GM12872 (cell line): ENCODE measurements around the gene PARP1.
A peak's percentile ranks its signal among the peaks of the same experiment; 100 is the strongest.

ENCODE experiments used
- TF ChIP-seq, protein P1 (sequence below): IDR thresholded peaks from 3 replicates; pipeline ENCODE4 v1.5.1; 2011; ENCODE audit warnings: low read depth, mild to moderate bottlenecking, low read length, moderate library complexity; ENCODE audit not compliant: insufficient read depth

The PARP1 gene

GRCh38 chr1:226403201-226404034 lies 4.5 kb downstream of the PARP1 start:
- TF ChIP-seq, protein P1, sequence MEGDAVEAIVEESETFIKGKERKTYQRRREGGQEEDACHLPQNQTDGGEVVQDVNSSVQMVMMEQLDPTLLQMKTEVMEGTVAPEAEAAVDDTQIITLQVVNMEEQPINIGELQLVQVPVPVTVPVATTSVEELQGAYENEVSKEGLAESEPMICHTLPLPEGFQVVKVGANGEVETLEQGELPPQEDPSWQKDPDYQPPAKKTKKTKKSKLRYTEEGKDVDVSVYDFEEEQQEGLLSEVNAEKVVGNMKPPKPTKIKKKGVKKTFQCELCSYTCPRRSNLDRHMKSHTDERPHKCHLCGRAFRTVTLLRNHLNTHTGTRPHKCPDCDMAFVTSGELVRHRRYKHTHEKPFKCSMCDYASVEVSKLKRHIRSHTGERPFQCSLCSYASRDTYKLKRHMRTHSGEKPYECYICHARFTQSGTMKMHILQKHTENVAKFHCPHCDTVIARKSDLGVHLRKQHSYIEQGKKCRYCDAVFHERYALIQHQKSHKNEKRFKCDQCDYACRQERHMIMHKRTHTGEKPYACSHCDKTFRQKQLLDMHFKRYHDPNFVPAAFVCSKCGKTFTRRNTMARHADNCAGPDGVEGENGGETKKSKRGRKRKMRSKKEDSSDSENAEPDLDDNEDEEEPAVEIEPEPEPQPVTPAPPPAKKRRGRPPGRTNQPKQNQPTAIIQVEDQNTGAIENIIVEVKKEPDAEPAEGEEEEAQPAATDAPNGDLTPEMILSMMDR: peak; percentile 52; the same call in 2 of the 3 replicates

DNA sequence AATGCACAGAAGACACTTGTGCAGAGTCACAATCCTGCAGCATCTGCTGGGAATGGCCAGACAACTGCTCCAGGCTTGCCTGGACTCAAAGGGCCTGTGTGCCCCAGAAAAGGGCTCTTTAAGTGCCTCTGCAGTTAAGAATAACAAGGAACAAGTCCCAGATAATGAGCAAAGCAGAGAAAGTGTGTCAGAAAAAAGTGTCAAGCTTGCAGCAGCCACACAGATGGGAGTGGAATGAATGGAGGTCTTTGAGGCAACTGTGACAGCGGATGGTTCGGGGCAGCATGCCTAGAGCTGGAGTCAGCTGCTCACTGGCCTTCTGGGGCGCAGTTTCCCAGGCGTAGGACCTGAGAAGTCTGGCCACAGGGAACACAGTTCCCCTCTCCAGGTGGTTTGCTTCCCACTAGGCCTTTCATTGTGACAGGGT lies 5.1 kb downstream of the PARP1 start:
- TF ChIP-seq, protein P1: no peak

- TF ChIP-seq, protein P1: no peak
Observed at GRCh38 chr1:226401355-226402303, 6.3 kb downstream of the PARP1 start.

GRCh38 chr1:226400519-226401354 lies 7.2 kb downstream of the PARP1 start:
- TF ChIP-seq, protein P1: no peak

DNA sequence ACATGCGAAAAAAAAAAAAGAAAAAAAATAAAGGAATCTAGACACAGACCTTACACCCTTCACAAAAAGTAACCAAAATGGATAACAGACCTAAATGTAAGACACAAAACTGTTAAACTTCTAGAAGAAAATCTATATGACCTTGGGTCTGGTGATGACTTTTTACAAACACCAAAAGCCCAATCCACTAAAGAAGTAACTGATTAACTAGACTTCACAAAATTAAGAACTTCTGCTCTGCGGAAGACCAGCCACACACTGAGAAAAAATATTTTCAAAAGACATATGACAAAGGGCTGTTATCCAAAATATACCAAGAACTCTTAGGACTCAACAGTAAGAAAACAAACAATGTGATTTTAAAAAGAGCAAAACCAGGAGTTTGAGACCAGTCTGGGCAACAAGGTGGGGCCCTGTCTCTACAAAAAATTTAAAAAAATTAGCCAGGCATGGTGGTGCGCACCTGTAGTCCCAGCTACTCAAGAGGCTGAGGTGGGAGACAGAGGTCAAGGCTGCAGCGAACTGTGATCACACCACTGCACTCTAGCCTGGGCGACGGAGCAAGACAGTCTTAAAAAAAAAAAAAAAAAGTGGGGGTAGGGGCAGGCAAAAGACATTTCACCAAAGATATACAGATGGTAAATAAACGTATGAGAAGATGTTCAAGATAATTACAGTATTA lies 9.8 kb downstream of the PARP1 start:
- TF ChIP-seq, protein P1: no peak

GRCh38 chr1:226397011-226397926 lies 10.6 kb downstream of the PARP1 start:
- TF ChIP-seq, protein P1: no peak
